Progenitor cell of endocrine pancreas (in vitro differentiated cells): Measurements from ENCODE around the gene TOPORS. TPM values are rescaled to one million over a fixed set of nuclear protein-coding genes. Genes with fewer than 3 reads are reported as not detected.
"Not testable (repeated sequence)": the region's sequence is repeated elsewhere in the genome, so short reads cannot be mapped to it uniquely, and the experiment has no call there.

Experiments
- DNase-seq: peaks from one replicate; pipeline ENCODE4 v3.0.0; 2021; ENCODE audit warnings: low spot score; ENCODE audit not compliant: unreplicated experiment
- H3K27ac Mint-ChIP-seq: 2 replicates; pipeline ENCODE4 v1.8.0; 2021; ENCODE audit warnings: mild to moderate bottlenecking, moderate library complexity, mixed read lengths
- H3K27me3 Mint-ChIP-seq: 2 replicates; pipeline ENCODE4 v1.8.0; 2021; ENCODE audit warnings: mixed read lengths
- H3K36me3 Mint-ChIP-seq: 2 replicates; pipeline ENCODE4 v1.8.0; 2022; ENCODE audit warnings: mixed read lengths; ENCODE audit not compliant: insufficient read depth
- H3K4me1 Mint-ChIP-seq: 2 replicates; pipeline ENCODE4 v1.8.0; 2021; ENCODE audit warnings: low read depth, mixed read lengths
- H3K4me3 Mint-ChIP-seq: 2 replicates; pipeline ENCODE4 v1.8.0; 2021; ENCODE audit warnings: low read depth, mild to moderate bottlenecking, moderate library complexity, mixed read lengths
- H3K9me3 Mint-ChIP-seq: 2 replicates; pipeline ENCODE4 v1.8.0; 2021; ENCODE audit warnings: low read depth, mixed read lengths
- total RNA-seq: library from RNA; stranded (reverse); gene quantifications from 2 replicates; pipeline ENCODE4 v1.2.1, GENCODE V29; 2021
- TF ChIP-seq, protein P1 (sequence below): fragments of 200-600 bp; sonication (generic); IDR thresholded peaks from one replicate; pipeline ENCODE4 v1.5.0; 2021; ENCODE audit warnings: antibody characterized with exemption, mild to moderate bottlenecking; ENCODE audit not compliant: unreplicated experiment

TOPORS gene
- total RNA-seq, 1 donor from 2014 or later = 20.7 TPM

DNA sequence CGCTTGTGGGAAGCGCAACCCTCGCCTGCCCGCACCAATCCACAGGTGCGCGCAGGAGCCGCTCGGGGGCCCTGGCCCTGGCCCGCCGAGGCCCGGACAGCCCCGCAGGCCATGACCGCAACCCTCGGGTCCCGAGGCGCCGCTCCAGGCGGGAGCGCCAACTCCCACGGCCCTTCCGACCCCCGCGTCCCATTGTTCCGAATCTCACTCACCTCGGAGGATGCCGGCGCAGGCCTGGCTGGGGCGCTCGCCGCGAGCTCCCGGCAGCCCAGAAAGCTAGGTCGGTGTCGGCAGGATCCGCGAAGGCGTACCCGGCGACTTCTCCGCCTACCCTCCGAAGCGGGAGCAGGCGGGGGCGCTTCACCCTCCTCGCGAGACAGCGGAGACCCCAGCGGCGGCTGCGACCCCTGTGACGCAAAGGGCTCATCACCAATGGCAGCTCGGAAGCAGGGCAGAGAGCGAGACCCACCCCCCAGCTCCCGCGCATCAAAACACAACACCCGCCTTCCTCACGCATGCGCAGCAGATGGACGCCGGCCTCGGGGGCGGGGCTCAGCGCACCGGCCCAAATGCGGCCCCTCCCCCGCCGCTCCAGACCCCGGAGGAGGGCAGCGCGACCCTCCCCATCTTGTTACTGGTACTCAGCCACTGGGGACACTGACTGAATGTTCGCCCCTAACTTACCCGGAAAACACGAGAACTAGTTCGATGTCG, 1.7 kb downstream of the TOPORS start:
- peak overlapping the region; percentile 99 for H3K27ac Mint-ChIP-seq
- TF ChIP-seq, protein P1, sequence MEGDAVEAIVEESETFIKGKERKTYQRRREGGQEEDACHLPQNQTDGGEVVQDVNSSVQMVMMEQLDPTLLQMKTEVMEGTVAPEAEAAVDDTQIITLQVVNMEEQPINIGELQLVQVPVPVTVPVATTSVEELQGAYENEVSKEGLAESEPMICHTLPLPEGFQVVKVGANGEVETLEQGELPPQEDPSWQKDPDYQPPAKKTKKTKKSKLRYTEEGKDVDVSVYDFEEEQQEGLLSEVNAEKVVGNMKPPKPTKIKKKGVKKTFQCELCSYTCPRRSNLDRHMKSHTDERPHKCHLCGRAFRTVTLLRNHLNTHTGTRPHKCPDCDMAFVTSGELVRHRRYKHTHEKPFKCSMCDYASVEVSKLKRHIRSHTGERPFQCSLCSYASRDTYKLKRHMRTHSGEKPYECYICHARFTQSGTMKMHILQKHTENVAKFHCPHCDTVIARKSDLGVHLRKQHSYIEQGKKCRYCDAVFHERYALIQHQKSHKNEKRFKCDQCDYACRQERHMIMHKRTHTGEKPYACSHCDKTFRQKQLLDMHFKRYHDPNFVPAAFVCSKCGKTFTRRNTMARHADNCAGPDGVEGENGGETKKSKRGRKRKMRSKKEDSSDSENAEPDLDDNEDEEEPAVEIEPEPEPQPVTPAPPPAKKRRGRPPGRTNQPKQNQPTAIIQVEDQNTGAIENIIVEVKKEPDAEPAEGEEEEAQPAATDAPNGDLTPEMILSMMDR = peak; percentile 15
- peaks cover 16% of the 10 kb centered on the region for H3K4me1 Mint-ChIP-seq
- H3K36me3 Mint-ChIP-seq = peaks cover 12% of the 10 kb centered on the region
- peak; percentile 97 for DNase-seq
- H3K9me3 Mint-ChIP-seq = no peaks in the 10 kb centered on the region
- peak overlapping the region; percentile 94 for H3K4me3 Mint-ChIP-seq
- H3K27me3 Mint-ChIP-seq = no peaks in the 10 kb centered on the region

DNA sequence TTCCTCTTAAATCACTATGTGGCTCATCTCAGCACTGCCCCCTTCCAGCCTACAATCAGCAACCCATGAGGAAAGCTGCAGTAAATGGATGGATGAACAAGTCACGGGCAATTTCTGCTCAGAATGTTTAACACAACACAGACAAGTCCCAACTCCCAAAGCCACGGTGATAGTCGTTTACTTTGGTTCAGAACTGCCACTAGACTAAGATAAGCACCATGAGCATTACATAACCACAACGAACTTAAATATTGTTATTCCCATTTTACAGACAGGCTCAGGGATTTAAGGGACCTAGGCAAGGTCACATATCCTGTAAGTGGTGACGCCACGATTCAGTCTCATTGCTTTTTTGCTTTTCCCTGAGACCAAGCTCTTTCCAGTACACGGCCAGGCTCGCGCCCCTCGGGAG, 2.2 kb downstream of the TOPORS start:
- Mint-ChIP-seq H3K27ac (peak overlapping the region; percentile 99), H3K4me1 (peaks cover 16% of the 10 kb centered on the region), H3K27me3 (no peaks in the 10 kb centered on the region), H3K9me3 (no peaks in the 10 kb centered on the region), H3K36me3 (peaks cover 12% of the 10 kb centered on the region), H3K4me3 (peak overlapping the region; percentile 94)
- DNase-seq = no peak
- TF ChIP-seq, protein P1 = no peak

DNA sequence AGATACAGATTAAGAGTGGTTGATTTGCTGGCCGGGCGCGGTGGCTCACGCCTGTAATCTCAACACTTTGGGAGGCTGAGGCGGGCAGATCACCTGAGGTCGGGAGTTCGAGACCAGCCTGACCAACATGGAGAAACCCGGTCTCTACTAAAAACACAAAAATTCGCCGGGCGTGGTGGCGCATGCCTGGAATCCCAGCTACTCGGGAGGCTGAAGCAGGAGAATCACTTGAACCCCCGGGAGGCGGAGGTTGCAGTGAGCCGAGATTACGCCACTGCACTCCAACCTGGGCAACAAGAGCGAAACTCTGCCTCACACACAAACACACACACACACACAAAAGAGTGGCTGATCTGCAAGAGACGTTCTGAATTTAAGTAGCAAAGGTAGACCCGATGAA, 4.2 kb downstream of the TOPORS start:
- DNase-seq, H3K4me3 Mint-ChIP-seq, H3K9me3 Mint-ChIP-seq, H3K27me3 Mint-ChIP-seq, H3K27ac Mint-ChIP-seq: not testable (repeated sequence)
- Mint-ChIP-seq H3K4me1 (peaks cover 15% of the 10 kb centered on the region), H3K36me3 (peaks cover 14% of the 10 kb centered on the region)

DNA sequence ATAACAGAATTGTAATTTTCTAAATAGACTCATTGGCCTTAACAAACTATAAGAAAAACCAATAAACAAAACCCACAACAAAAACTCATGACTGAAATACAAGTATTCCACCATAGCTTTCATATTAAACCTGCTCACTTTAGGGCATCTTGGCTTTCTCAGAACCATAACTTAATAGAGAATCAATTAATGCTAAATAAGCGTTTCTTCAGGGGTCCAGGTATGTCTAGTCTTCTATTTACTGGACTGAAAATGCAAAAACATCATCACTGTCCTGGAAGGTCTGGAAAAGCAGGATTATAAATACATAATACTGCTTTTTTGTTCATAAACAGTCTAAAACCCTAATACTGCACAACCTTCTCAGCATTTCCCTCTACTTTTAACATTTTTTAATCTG, 6.5 kb downstream of the TOPORS start:
- H3K4me3 Mint-ChIP-seq = no peak overlapping the region
- no peaks in the 10 kb centered on the region for H3K9me3 Mint-ChIP-seq
- no peaks in the 10 kb centered on the region for H3K27me3 Mint-ChIP-seq
- no peak overlapping the region for H3K27ac Mint-ChIP-seq
- peaks cover 30% of the 10 kb centered on the region for H3K36me3 Mint-ChIP-seq
- no peak for DNase-seq
- TF ChIP-seq, protein P1 = no peak
- H3K4me1 Mint-ChIP-seq = peaks cover 14% of the 10 kb centered on the region

DNA sequence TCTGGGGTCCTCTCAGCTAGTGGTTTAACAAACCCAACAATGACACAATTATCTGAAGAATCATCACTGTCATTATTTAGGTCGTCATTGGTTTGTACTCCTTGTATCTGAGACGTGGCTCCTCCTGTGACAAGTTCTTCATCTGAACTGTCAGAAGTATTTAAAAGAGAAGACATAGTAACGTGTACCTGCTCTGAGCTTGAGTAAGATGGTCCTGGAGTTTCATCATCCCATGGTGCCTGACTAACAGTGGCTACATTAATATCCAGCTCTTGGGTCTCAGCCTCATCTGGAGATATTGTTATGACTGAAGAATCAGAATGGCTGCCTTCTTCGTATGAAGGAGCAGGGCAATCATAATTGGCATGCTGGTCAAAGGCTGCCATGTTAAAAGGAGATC, 9.3 kb downstream of the TOPORS start:
- Mint-ChIP-seq H3K36me3 (peaks cover 24% of the 10 kb centered on the region), H3K27me3 (no peaks in the 10 kb centered on the region), H3K4me1 (peaks cover 1% of the 10 kb centered on the region), H3K9me3 (no peaks in the 10 kb centered on the region), H3K27ac (no peak overlapping the region), H3K4me3 (no peak overlapping the region)
- no peak for DNase-seq
- TF ChIP-seq, protein P1 = no peak

DNA sequence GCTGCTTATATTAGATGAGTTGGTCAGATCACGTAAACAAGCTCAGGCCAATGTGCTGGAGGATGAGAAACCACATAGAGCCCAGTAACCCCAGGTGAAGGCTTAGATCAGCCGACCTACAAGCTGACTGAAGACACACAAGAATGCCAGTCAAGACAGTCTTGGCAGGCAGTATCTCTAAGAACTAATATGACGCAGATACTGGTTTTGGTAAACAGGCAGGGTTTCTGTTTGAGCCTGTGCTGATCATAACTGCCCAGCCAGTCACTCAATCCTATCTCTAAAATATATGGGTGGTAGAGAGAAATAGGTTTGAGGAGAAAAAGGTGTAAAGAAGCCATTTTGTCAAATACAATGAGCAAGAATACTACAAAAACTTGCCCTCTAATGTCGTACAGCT, 18.6 kb downstream of the TOPORS start:
- Mint-ChIP-seq H3K4me3 (no peak overlapping the region), H3K27me3 (no peaks in the 10 kb centered on the region), H3K9me3 (peaks cover 7% of the 10 kb centered on the region), H3K36me3 (peaks cover 13% of the 10 kb centered on the region), H3K4me1 (no peaks in the 10 kb centered on the region), H3K27ac (no peak overlapping the region)
- no peak for DNase-seq
- TF ChIP-seq, protein P1 = no peak
